GM19397 (cell line): ENCODE measurements around the gene PHYHIPL.

Experiments used
- ATAC-seq: cut with Tn5 transposase; IDR thresholded peaks from one replicate; pipeline ENCODE4 v1.9.1; 2021; ENCODE audit warnings: mild to moderate bottlenecking, moderate library complexity; ENCODE audit not compliant: unreplicated experiment

Gene PHYHIPL

DNA sequence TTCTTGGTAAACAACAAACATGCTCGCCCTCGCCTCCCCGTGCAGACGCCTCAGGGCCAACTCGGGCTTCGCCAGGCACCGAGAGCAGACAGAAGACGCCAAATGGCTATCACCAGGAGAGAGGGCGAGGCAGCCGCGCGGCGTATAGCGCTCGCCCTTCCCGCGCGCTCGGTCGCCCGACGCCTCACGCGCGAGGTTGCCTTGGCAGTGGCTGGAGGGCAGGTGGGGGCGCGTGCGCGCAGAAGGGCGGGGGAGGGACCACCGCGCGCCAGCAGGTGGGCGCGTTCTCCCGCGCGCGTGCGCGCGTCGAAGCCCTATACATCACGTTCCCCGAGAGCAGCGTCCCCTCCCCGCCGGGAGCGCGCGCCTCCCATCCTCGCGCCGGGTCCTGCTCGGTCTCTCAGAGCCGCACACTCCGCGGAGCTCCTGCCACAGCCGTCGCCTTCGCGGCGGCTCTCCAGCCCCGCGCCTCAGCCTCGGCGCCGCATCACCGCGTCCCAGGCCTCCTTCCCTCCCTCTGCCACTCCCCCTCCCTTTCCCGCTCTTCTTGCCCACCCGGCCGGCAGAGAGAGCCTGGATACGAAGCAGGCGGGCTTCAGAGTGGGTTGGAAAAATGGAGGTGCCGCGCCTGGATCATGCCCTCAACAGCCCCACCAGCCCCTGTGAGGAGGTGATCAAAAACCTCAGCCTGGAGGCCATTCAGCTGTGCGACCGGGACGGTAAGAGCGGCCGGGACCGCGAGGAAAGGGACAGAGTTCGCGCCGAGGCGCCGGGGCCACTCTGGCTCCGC lies at the start of gene PHYHIPL:
Gene PHYHIPL, plus strand, starts transcription at position 403 of the 790 bp plus-strand sequence. Its CDS starts 211 bp downstream, at position 614.
- no peak for ATAC-seq

DNA sequence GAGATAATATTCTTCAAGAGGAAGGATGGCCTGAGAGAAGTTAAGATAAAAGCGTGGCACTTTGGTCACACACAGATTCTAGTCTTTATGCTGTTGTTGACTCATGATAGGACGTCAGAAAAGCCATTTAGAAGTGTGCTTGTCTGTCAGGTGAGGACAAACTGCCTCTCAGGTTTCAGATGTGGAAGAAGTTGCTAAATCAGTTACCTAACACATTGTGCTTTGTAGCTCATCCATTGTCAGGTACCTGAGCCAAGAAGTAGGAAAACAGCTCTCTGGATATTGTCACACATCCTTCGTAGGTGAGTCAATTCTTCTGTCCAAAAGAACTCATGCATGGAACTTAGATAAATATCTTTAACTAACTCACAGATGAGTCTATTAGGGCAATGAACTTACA lies 49.5 kb upstream of the PHYHIPL start:
- ATAC-seq, result no peak

DNA sequence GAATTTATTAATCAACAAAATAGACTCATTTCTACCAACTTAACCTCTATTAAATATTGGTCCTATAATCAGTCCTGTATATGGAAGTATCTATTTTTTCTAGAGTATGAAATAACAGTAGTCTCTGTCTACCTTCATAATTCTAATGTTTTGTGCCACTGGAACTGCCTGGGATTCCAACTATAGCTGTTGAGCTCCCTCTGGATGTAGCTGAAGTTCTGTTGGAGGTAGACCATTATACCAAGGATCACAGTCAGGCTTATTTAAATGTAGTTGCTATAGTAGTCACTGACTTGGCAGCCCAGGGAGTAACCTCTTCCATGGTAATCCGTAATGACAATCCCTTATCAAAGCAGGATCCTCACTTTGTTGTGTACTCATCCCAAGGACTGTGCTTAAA lies 48.5 kb upstream of the PHYHIPL start:
- ATAC-seq, result no peak

DNA sequence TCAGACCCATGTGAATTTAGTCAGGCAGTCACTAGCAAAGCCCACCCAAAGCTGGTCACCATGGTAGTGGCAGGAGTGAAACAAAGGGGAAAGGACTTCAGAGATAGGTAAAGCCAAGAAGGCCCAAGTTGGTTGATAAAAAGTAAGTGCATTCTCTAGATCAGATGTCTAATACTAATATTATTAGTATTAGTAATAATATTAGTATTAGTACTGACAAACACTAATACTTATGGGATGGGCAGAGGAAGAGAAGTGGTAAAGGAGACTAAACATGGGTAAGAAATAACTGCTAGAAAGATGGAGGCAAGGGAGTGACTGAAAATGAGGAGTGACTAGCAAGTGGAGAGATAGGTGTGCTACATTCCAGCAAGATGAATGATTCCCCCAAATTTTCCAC lies 46.6 kb upstream of the PHYHIPL start:
- no peak for ATAC-seq

DNA sequence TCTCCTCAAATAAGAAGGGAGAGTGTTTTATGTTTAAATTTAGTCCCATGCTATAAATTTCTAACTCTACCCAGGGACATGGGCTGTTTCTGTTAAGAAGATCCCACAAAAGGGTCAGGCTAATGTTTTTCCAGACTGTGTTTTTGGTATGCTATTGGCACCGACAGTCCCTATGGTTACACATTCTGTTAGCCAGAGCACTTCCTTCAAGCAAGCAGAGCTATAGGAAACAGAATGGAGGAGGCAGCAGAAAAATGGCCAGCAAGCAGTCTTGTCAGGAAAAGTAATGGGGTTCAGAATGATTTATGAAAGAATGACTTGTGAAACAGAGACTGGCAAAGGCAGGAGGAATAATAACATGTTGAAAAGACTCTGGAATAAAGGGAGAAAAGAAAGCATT lies 44.8 kb upstream of the PHYHIPL start:
- no peak for ATAC-seq

DNA sequence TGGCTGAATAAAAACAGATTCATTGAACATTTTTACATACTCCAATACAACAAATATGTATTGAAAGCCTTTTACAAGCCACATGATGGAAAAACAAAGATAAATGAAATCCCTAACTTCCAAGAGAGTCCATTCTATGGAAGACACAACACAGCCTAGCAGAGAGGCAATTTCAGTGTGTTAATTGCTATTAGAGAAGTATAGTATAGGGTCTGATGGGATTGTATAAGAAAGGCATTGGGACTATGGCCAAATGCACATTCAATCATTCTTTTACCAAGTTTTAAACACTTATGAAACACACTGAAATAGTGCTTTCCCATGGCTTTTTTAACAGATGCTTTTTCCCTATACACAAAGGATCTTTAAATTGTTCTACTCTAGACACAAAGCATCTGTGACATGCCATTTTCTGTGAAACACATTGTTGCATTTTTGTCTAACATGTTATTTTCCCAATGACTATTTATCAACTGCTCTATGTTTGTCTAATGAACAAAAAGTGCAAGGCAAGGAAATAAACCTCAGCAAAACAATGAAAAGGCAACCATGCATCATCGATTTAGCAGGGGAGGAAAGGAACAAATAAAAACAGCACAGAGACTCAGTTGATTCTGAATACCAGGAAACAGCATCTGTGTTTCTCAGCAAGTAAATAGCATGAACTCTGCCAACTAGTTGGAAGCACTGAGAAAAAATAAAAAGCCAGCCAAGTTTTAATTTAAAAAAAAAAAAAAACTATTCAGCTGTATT lies 42.4 kb upstream of the PHYHIPL start:
- no peak for ATAC-seq

DNA sequence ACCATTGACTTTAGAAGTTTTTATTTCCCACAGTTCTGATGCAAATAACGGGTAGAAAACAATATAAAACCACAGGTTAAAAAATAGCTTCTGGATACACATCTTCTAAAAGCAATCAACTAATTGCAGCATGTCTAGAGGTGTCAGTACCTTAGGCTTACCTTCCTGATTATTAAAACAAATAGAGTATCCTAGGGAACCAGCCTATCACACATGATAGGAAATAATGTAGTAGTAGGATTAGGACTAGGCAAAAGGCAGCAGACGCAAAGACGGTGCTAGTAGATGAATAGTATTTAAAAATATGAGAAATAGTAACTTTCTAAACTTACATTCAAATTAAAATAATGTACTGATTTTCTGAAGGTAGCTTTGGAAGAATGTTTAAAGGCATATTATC lies 41.7 kb upstream of the PHYHIPL start:
- ATAC-seq, result no peak

DNA sequence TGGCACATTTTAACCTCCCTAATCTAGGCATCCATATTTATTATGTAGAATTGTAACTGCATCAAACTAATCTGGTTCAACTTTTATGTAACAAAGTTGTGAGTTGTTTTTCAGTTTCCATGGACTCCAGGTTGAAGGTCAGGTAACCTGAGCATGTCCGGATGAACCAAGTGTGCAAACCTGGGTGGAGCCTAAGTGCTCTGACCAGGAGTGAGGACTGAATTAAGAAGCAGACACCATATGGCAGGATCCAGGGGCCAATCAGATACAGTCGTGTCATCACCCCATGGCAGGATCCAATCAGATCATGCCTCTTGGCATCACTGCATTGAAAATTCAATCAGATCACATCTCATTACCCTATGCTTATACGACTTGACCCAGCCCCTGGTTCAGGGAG lies 41.2 kb upstream of the PHYHIPL start:
- no peak for ATAC-seq

DNA sequence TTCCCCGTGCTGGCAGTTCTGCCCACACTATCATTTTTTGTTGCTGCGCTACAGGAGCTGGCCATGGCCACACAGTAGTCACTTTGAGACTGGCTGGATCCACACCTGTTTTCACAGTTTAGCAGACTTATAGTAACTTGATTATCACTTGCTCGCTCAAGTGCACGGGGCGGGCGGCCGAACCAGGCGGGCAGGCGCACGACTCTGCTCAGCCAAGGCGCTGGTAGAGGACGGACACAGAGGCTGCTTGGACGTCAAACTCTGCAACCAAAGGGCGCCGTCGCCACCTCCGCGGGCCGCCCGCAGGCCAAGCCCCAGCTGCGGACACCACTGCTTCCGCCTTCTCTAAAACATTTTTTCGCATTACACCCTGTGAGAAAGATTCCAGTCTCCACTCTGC lies 38.4 kb upstream of the PHYHIPL start:
- ATAC-seq, result no peak

DNA sequence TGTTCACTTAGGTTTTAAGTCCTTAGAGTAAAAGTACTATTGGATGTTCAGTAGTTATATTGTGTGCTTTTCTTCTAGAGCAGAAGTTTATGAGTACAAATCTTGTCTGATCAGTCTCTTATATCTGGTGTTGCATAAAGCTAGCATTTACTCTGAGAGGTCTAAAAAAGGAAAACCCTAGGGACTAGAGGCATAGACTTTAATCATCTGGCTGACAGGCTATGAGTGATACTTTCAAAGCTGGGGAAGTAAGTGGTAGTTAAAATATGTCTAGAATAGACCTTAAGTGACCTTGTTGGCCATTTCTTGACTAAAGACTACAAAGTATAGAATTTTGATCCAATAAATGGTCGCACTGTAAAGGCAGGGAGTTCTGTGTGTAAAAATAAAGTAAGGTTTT lies 32.9 kb upstream of the PHYHIPL start:
- no peak for ATAC-seq

DNA sequence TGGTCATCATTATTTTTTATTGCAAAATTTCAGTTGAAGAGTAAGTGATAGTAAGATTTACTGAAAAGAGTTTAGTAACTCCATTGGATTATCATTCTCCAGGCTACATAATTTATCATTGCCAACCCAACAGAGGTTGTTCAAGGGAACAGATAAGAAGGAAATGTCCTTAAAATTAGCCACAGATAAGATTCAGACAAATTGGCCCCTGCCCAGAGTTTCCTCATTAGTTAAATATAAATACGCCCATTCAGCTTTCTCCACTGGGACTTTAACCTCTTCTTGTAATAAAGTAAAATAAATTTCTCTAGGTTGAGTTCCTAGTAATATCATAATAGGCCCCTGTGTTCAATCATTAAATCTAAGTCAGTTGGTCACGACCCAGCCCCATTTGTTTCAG lies 27.7 kb upstream of the PHYHIPL start:
- ATAC-seq, result no peak

DNA sequence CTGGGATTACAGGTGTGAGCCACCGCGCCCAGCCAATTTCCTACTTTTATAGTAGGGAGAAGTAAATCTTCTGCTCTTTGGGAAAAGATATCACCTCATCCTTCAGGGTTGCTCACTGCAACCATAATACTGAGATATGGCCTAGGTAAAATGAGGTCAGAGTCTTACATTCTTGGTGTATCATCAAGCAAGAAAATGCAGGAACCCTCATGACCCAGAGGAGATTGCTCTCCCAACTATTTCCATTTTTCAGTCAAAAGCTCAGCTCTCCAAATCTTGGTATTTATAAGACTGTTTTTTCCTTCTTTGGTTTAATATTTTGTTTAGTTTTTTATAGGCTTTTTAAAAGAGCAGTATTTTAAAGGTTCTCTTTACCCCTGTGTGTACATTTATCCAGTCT lies 20.9 kb upstream of the PHYHIPL start:
- ATAC-seq, result no peak

DNA sequence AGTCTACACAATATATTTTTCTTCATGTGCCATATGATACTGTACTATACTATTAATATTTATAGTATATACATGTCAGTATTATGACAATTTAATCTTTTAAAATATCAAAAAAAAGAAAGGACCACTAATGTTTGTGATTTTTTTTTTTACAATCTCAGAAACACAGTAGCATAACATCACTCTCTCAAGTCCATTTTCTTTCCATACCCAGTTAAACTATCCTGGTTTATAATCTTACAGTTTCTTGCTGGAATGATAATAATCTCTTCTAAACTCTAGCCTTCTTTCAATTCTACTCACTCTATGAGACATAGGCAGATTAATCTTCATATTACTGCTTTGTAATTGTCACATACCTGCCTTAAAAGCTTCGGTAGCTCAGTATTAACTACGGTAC lies 8.9 kb upstream of the PHYHIPL start:
- ATAC-seq, result no peak

DNA sequence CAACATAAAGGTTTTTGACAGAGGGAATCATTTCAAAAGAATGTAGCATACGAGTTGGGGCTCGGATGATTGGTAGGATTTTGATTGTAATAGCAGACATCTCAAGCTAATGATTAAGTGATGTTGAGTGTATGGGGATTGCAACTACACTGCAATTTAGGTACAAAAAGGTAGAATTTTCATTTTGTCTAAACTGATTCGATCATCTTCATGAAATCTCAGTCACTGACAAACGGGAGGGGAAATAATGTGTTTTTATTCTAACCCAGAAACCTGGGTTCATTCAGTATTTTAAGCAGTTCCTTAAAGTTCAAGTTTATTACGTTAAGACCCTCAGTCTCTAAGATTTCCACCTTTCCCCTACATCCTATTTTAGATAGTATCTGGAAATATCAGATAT lies 3.9 kb upstream of the PHYHIPL start:
- no peak for ATAC-seq

DNA sequence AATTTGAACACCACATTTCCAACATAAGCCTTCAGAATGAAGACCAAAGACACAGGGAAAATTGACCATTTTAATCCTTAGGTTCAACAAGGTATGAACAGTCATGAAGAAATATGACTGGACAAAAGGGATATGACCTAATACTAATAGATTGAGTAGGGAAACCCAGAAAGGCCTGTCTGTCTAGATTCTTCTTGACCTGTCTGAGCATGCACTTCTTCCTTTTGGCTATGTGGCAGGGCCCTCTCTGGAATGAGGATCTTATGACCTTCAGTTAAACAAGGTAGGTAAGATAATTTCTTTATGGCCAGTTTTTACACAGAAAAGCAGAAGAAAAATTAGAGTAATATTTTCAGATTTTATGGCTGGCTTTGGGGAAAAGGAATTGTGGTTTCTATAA lies 3.0 kb upstream of the PHYHIPL start:
- no peak for ATAC-seq

DNA sequence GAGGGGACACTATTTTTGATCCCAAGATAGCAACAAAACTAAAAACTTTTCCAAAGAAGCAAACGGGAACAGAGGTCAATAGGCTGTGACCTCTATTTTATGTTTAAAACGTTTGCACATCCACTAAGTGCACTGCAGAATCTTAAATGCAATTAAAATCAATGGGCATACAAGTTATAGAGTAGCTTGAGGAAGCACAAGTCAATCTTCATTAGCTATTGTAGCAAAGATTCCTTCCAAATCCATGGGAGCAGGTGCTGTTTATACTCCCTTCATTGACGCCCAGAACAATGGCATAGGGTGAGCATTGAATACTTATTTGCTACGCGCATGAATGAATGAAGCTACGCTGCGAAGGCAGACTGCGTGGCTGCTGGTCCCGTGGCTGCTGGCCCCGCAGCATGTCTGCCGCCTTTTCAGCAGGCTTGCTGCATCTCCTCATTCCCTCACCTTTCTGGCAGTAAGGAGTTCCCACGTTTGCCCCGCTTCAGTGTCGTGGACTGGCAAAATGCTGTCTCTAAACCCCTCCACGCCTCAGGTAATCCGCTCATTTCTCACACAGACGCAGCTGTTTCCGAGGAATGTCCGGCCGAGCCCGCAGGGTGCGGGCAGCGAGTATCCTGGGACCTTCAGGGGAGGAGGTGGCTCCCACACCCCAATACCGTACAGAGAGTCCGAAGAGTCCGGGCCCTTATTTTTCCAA lies 754 bp upstream of the PHYHIPL start:
- no peak for ATAC-seq

DNA sequence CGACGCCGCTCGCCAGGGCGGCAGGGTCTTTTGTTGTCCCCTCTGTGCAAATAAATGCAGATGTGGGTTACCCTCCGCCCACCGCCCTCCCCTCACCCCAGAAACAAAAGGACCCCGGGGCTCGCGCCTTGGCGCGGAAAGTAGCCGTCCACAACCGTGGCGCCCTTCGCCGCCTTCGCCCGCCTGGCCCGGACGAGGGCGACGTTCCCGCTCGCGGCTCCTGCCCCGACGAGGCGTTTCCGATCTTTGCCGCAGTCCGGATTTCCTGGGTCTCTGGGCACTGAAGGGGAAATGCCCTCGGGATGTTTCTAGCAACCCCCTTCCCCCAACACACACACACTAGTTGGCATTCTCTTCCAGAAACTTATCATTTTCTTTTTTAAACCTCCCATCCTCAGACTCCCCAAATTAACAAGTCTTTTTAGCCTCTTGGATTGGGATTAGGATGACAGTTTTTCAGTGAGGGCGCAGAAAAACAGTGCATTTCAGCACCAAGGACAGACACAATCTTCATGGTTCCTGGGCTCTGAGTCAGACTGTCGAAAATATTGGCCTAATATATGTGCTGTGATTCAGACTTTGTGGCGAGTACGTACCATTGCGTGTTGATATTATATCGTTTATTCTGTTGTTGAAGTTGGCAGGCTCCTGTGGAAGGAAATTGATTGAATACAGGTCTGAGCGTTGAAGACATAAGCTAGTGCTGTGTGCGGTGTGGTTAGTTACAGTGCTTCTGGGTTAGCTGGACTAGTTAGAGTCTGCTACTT lies 771 bp downstream of the PHYHIPL start:
- no peak for ATAC-seq

DNA sequence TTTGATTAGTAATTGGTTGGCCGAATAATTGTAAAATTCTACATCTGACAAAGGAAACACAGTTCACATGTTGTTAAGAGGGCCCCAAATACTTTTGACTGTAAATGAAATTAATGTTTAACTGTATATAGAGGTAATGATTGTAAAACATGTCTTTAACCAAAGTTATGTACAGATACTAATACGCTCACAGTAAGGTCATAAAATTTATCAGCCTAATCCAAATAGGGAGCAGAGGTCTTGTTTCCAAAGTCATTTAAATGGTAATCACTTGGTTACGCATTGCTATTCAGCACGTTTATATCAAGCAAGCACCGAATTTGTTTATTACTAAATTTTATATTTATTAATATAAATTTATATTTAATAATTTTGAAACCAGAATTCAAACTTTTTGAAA lies 1.4 kb downstream of the PHYHIPL start:
- ATAC-seq, result no peak

DNA sequence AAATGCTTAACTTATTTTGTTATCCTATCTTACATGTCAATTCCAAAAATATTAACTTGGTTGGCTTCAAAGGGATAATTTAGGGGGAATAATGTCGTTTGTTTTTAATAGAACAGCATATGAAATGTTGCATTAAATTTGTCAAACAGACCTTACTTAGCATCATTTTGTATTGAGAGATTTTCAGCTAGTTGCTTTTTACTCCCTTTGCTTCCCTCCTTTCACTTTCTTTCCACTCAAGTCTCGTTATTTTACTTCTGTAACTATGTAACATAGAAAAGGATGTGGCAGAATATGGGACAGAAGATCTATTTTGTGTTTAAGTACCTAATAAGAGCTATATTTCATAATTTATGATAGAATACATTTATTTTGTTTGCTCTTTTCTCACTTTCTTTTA lies 2.6 kb downstream of the PHYHIPL start:
- ATAC-seq, result no peak

DNA sequence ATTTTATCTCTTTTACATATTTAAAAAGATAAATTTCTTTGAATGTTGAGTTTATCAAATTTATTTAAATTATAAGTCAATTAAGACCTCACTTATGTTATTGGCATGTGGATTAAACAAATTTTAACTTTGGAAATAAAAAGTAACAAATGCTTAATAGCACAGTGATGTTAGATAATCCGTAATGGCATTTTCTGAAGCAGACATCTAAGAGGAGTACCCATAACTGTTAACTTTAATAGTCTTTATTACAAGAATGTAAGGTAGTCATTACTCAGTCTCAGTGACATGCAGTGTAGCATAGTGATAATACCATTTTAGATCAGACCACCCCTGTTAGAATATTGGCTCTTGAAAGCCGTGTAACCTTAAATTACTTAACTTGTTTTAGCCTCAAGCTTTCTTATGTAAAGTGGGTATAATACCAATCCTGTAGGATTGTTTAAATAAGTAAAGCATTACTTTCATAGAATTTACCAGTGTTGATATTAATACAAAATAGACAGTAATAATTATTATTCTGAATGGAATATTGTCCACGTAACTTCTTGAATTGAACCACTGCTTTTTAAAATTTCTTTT lies 4.3 kb downstream of the PHYHIPL start:
- no peak for ATAC-seq

DNA sequence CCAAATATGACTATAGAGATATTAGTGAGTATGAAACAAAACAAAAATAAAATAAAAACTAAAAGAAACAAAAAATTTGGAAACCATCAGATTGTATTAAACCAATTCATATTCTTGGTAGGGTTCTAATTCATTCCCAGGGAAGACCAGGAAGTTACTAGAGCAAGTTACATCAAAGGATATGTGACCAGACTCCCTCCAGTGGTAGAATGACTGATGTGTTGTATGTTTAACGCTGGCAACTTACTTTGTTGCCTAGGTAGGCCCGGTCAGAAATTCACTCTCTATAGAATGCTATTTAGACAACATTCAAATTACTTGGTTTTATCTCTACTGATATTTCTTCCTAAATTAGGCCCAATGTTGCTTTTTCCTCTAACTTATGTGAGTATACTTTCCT lies 5.2 kb downstream of the PHYHIPL start:
- ATAC-seq, result no peak
